DLD1 (cell line): ENCODE data around the gene NEK11.

Experiments used
- in situ Hi-C: cut with HindIII; loops from 2 replicates; pipeline ENCODE4 v1.10.0; 2017; ENCODE audit warnings: low sequenced_read_pairs

The NEK11 gene

GRCh38 chr3:131393868-131394267 is 367.2 kb downstream of the NEK11 start:
- in situ Hi-C loops: no loop called here

DNA sequence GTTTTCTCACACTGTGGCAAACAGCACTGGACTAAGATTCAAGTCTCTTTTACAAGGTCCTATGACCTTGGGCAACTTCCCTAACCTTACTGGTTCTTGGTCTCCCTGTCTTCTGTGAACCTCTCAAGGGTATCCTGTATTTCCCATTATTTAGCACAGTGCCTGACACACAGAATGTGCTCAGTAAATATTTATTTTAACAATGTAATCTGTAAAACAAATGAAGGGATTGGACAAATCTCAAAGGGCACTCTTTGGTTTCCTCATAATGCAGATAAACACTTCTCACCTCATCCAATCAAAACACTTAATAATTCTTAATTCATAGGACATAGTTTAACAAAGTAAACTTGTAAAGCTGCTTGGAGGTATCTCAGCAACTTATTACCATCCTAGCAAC is 367.7 kb downstream of the NEK11 start:
- in situ Hi-C loops: no loop called here

DNA sequence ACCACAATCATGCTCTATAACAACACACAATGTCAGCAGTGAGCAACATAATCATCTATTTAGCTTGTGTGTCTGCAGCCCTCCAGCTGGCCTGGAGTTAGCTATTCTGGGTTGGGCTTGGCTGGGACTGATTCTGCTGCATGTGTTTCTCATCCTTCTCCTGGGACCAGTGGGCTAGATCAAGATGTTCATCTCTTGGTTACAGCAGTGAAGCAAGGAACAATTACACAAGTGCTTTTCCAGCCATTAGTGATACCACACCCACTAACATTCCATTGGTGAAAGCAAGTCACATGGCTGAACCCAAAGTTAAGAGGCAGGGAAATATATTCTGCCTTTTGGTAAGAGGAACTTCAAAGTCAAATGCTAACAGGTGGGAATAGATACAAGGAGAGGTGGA is 369.5 kb downstream of the NEK11 start:
- in situ Hi-C loops: no loop called here

DNA sequence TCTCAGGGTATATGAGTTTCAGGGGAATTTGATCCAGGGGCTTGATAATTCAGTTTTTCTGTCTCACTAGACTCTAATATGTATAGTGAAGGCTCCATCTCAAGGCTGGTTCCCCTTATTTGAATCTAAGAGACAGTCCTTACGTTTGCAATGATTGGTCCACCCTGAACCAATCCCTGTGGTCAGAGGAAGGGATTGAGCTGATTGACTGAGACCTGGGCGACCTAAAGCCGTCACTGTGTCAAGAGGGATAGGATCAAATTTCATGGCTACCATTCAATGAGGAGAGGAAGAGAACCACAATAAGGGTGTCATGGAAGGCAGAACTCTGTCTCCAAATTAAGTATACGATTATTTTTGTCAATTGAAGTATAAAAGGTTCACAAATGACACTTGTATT is 371.2 kb downstream of the NEK11 start:
- in situ Hi-C loops: no loop called here
